HEK293 (cell line): ENCODE results near the gene GSTP1.

Experiments
- IKZF3 ChIP-seq: fragments of 450-650 bp; IDR thresholded peaks from 2 replicates; pipeline ENCODE4 v1.5.0; 2018; ENCODE audit warnings: missing biosample characterization, mild to moderate bottlenecking, missing genetic modification characterization, moderate library complexity
- KLF7 ChIP-seq: fragments of 450-650 bp; formaldehyde crosslinking; IDR thresholded peaks from 2 replicates; pipeline ENCODE4 v1.5.1; 2016; ENCODE audit warnings: missing biosample characterization, missing genetic modification characterization, borderline replicate concordance
- TCF7L2 ChIP-seq: IDR thresholded peaks from 2 replicates; pipeline ENCODE4 v1.6.1; 2011; ENCODE audit warnings: low read depth, mild to moderate bottlenecking, inconsistent platforms, low read length, moderate library complexity, borderline replicate concordance
- ZNF274 ChIP-seq, 2 experiments: fragments of 200-500 bp in 1 of 2; fragments of 450-650 bp in 1 of 2; sonication (Bioruptor generic) in 1 of 2; formaldehyde crosslinking in 1 of 2; IDR thresholded peaks; 2 replicates each; pipeline versions ENCODE4 v1.5.1 to v1.6.1; 2014 to 2016; ENCODE audit warnings: borderline replicate concordance in 1 of 2, inconsistent platforms in 1 of 2, low read length in 1 of 2, missing biosample characterization in 1 of 2, missing genetic modification characterization in 1 of 2
- ZNF335 ChIP-seq: fragments of 450-650 bp; formaldehyde crosslinking; conservative IDR thresholded peaks from 2 replicates; pipeline ENCODE4 v1.5.1; 2016; ENCODE audit warnings: missing biosample characterization, missing genetic modification characterization
- ZNF350 ChIP-seq: fragments of 450-650 bp; formaldehyde crosslinking; IDR thresholded peaks from 2 replicates; pipeline ENCODE4 v1.5.0; 2017; ENCODE audit warnings: missing biosample characterization, mild to moderate bottlenecking, missing genetic modification characterization
- ZXDB ChIP-seq: fragments of 450-650 bp; formaldehyde crosslinking; IDR thresholded peaks from 2 replicates; pipeline ENCODE4 v1.5.1; 2016; ENCODE audit warnings: missing biosample characterization, missing genetic modification characterization
- TF ChIP-seq, protein P1 (sequence below): fragments of 450-650 bp; formaldehyde crosslinking; IDR thresholded peaks from 2 replicates; pipeline ENCODE4 v1.5.1; 2016; ENCODE audit warnings: missing biosample characterization, missing genetic modification characterization
- TF ChIP-seq, protein P2 (sequence below): fragments of 450-650 bp; formaldehyde crosslinking; IDR thresholded peaks from 2 replicates; pipeline ENCODE4 v1.5.1; 2017; ENCODE audit warnings: missing biosample characterization, missing genetic modification characterization

DNA sequence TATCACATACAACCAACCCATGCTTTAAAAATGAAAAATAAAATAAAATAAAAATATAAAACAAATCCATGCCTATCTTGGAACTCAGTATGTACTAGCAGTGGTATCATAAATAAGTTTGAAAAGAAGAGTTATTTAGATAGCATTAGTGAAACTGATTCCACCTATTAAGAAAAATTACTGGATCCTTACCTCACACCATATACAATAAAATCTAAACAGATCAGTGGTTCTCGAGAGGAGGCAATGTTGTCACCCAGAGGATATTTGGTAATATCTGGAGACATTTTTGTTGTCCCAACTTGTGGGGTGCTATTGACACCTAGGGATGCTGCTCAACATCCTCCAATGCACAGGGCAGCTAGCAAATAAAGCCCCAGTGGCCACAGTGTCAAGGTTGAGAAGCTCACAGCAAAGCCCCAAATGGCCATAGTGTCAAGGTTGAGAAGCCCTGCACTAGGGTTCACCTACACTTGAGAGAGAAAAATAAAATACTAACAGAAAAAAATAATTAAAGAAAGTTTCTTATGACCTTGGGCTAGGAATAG lies 13.2 kb downstream of the GSTP1 start:
- TF ChIP-seq IKZF3 (tag by site-specific recombination) = no peak
- no peak for TF ChIP-seq ZNF350 (tag by site-specific recombination)
- TF ChIP-seq, protein P1, sequence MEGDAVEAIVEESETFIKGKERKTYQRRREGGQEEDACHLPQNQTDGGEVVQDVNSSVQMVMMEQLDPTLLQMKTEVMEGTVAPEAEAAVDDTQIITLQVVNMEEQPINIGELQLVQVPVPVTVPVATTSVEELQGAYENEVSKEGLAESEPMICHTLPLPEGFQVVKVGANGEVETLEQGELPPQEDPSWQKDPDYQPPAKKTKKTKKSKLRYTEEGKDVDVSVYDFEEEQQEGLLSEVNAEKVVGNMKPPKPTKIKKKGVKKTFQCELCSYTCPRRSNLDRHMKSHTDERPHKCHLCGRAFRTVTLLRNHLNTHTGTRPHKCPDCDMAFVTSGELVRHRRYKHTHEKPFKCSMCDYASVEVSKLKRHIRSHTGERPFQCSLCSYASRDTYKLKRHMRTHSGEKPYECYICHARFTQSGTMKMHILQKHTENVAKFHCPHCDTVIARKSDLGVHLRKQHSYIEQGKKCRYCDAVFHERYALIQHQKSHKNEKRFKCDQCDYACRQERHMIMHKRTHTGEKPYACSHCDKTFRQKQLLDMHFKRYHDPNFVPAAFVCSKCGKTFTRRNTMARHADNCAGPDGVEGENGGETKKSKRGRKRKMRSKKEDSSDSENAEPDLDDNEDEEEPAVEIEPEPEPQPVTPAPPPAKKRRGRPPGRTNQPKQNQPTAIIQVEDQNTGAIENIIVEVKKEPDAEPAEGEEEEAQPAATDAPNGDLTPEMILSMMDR (tag by site-specific recombination) = no peak
- TF ChIP-seq ZNF274 (IDR thresholded peaks at IDR 0.05; ENCODE audit: low read length) = no peak
- no peak for TF ChIP-seq ZNF274 (tag by site-specific recombination; IDR thresholded peaks at IDR 0.05; ENCODE audit: borderline replicate concordance)
- TF ChIP-seq, protein P2, sequence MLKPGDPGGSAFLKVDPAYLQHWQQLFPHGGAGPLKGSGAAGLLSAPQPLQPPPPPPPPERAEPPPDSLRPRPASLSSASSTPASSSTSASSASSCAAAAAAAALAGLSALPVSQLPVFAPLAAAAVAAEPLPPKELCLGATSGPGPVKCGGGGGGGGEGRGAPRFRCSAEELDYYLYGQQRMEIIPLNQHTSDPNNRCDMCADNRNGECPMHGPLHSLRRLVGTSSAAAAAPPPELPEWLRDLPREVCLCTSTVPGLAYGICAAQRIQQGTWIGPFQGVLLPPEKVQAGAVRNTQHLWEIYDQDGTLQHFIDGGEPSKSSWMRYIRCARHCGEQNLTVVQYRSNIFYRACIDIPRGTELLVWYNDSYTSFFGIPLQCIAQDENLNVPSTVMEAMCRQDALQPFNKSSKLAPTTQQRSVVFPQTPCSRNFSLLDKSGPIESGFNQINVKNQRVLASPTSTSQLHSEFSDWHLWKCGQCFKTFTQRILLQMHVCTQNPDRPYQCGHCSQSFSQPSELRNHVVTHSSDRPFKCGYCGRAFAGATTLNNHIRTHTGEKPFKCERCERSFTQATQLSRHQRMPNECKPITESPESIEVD (tag by site-specific recombination) = no peak
- TF ChIP-seq TCF7L2 = no peak
- TF ChIP-seq KLF7 = no peak
- TF ChIP-seq ZXDB (tag by site-specific recombination) = no peak
- TF ChIP-seq ZNF335 (tag by site-specific recombination) = no peak
